GM12878 (cell line): ENCODE measurements around the gene NUP214. TPM values are rescaled to one million over a fixed set of nuclear protein-coding genes. Genes with fewer than 3 reads are reported as not detected.
A peak's percentile ranks its signal among the peaks of the same experiment; 100 is the strongest.

Experiments
- ATAC-seq: fragments of 200-7000 bp; cut with Tn5 transposase; 3 replicates; pipeline ENCODE4 v1.9.1; 2020; ENCODE audit warnings: mild to moderate bottlenecking, moderate library complexity
- BruUV-seq: library from RNA; stranded (reverse); fragments of 400-500 nt; replicated peaks from 2 replicates; lab custom pipeline; 2021; lab: Mats Ljungman, UMichigan
- CTCF ChIA-PET: fragments of 300-600 bp; sonication (Branson Sonifier 250); formaldehyde crosslinking; extraction: SDS; loops from one replicate; lab custom pipeline; 2021; ENCODE audit warnings: inconsistent platforms; lab: Yijun Ruan, JAX
- POLR2A ChIA-PET: fragments of 350-600 bp; formaldehyde crosslinking; extraction: SDS; loops from one replicate; lab custom pipeline; 2021; ENCODE audit warnings: inconsistent platforms; lab: Charles Lee
- RAD21 ChIA-PET: fragments of 300-600 bp; sonication (Branson Sonifier 250); formaldehyde crosslinking; loops from one replicate; lab custom pipeline; 2023; ENCODE audit warnings: antibody characterized with exemption; ENCODE audit not compliant: unreplicated experiment; lab: Charles Lee
- SMC1A ChIA-PET: fragments of 300-600 bp; sonication (Branson Sonifier 250); formaldehyde crosslinking; loops from one replicate; lab custom pipeline; 2023; ENCODE audit not compliant: unreplicated experiment, uncharacterized antibody; lab: Charles Lee
- DNase-seq: peaks from one replicate; pipeline ENCODE4 v3.0.0-alpha.2; 2011; ENCODE audit warnings: low read depth, low spot score
- FAIRE-seq: peaks from 3 replicates; lab custom pipeline; 2011; peaks lifted over from hg19 to GRCh38; lab: Jason Lieb, UNC
- H2AFZ ChIP-seq: 2 replicates; pipeline ENCODE4 v1.6.0; 2011; ENCODE audit warnings: low read depth, low read length, control low read depth; ENCODE audit not compliant: control insufficient read depth
- H3K27ac ChIP-seq: 2 replicates; pipeline ENCODE4 v1.5.1; 2011; ENCODE audit warnings: control low read depth; ENCODE audit not compliant: control insufficient read depth, insufficient read depth
- H3K27me3 ChIP-seq, 2 experiments: replicated peaks in 1 of 2; 2 replicates each; pipeline versions ENCODE4 v1.6.0 to v1.6.1; 2011; ENCODE audit warnings: low read length in 1 of 2; ENCODE audit not compliant: control insufficient read depth in 2 of 2, insufficient read depth in 2 of 2
- H3K36me3 ChIP-seq, 2 experiments: 2 replicates each; pipeline ENCODE4 v1.5.1; 2011; ENCODE audit warnings: low read length in 1 of 2; ENCODE audit not compliant: control insufficient read depth in 2 of 2, insufficient read depth in 2 of 2
- H3K4me1 ChIP-seq: 2 replicates; pipeline ENCODE4 v1.6.1; 2011; ENCODE audit warnings: mild to moderate bottlenecking, low read length, moderate library complexity, mixed read lengths; ENCODE audit not compliant: control insufficient read depth, insufficient read depth
- H3K4me2 ChIP-seq: 2 replicates; pipeline ENCODE4 v1.6.0; 2011; ENCODE audit warnings: control low read depth; ENCODE audit not compliant: control insufficient read depth, insufficient read depth
- H3K4me3 ChIP-seq: fragments of 200-600 bp; sonication (generic); 2 replicates; pipeline ENCODE4 v1.5.1; 2016
- H3K79me2 ChIP-seq: 2 replicates; pipeline ENCODE4 v1.6.0; 2011; ENCODE audit warnings: low read length; ENCODE audit not compliant: control insufficient read depth, insufficient read depth
- H3K9ac ChIP-seq: 2 replicates; pipeline ENCODE4 v1.8.0; 2011; ENCODE audit warnings: low read length, control low read depth, mixed read lengths; ENCODE audit not compliant: control insufficient read depth, insufficient read depth
- H3K9me3 ChIP-seq: replicated peaks from 3 replicates; pipeline ENCODE4 v1.5.1; 2011; ENCODE audit warnings: mild to moderate bottlenecking, low read length; ENCODE audit not compliant: control insufficient read depth, insufficient read depth
- H4K20me1 ChIP-seq: 2 replicates; pipeline ENCODE4 v1.6.0; 2011; ENCODE audit not compliant: control insufficient read depth, insufficient read depth
- BHLHE40 ChIP-seq, 2 experiments: fragments of 450-650 bp in 1 of 2; IDR thresholded peaks; 2 replicates each; pipeline ENCODE4 v1.6.1; 2011 to 2017; ENCODE audit warnings: low read depth in 2 of 2, borderline replicate concordance in 1 of 2, improper control_type of control experiment in 1 of 2, low read length in 1 of 2, mild to moderate bottlenecking in 1 of 2
- CHD4 ChIP-seq: fragments of 200-600 bp; sonication (generic); IDR thresholded peaks from 2 replicates; pipeline ENCODE4 v1.6.1; 2016; ENCODE audit warnings: mild to moderate bottlenecking
- CTCF ChIP-seq, 3 experiments: IDR thresholded peaks in 2 of 3; conservative IDR thresholded peaks in 1 of 3; 2 replicates each; pipeline ENCODE4 v1.5.1; 2011; ENCODE audit warnings: low read depth in 3 of 3, low read length in 3 of 3, mild to moderate bottlenecking in 3 of 3, control low read depth in 2 of 3, moderate library complexity in 2 of 3, inconsistent platforms in 1 of 3, mixed read lengths in 1 of 3; ENCODE audit not compliant: control insufficient read depth in 2 of 3, insufficient read depth in 1 of 3; ENCODE audit errors: extremely low read depth in 1 of 3
- HCFC1 ChIP-seq: fragments of 150-350 bp; IDR thresholded peaks from 2 replicates; pipeline ENCODE4 v1.6.1; 2014; ENCODE audit warnings: low read length
- HDAC6 ChIP-seq: fragments of 200-600 bp; sonication (generic); IDR thresholded peaks from one replicate; pipeline ENCODE4 v1.8.0; 2017; ENCODE audit warnings: antibody characterized with exemption; ENCODE audit not compliant: unreplicated experiment
- IKZF2 ChIP-seq, 2 experiments: fragments of 450-650 bp; IDR thresholded peaks; 2 replicates each; pipeline ENCODE4 v1.6.1; 2017; ENCODE audit warnings: mild to moderate bottlenecking in 2 of 2, moderate library complexity in 2 of 2
- LARP7 ChIP-seq: fragments of 450-650 bp; IDR thresholded peaks from 2 replicates; pipeline ENCODE4 v1.6.1; 2017; ENCODE audit warnings: mild to moderate bottlenecking
- PKNOX1 ChIP-seq: fragments of 450-650 bp; IDR thresholded peaks from 2 replicates; pipeline ENCODE4 v1.6.1; 2016; ENCODE audit warnings: mild to moderate bottlenecking
- RB1 ChIP-seq: fragments of 450-650 bp; formaldehyde crosslinking; IDR thresholded peaks from 2 replicates; pipeline ENCODE4 v1.6.1; 2017; ENCODE audit warnings: mild to moderate bottlenecking, borderline replicate concordance
- SMAD5 ChIP-seq: IDR thresholded peaks from 2 replicates; pipeline ENCODE4 v1.6.1; 2016; ENCODE audit warnings: antibody characterized with exemption, low read depth
- TBL1XR1 ChIP-seq: IDR thresholded peaks from 2 replicates; pipeline ENCODE4 v1.6.1; 2012; ENCODE audit warnings: low read depth, low read length, improper control_type of control experiment
- TCF3 ChIP-seq: IDR thresholded peaks from 2 replicates; pipeline ENCODE4 v1.6.1; 2012; ENCODE audit warnings: low read depth, mild to moderate bottlenecking, low read length, borderline replicate concordance; ENCODE audit not compliant: insufficient read depth
- TCF7 ChIP-seq: IDR thresholded peaks from 2 replicates; pipeline ENCODE4 v1.6.1; 2014; ENCODE audit warnings: antibody characterized with exemption, borderline replicate concordance
- ZBED1 ChIP-seq: IDR thresholded peaks from 2 replicates; pipeline ENCODE4 v1.6.1; 2016; ENCODE audit warnings: borderline replicate concordance
- ZNF24 ChIP-seq: fragments of 450-650 bp; IDR thresholded peaks from 2 replicates; pipeline ENCODE4 v1.6.1; 2017; ENCODE audit warnings: antibody characterized with exemption, mild to moderate bottlenecking
- ZNF592 ChIP-seq: fragments of 450-650 bp; IDR thresholded peaks from 2 replicates; pipeline ENCODE4 v1.6.1; 2017; ENCODE audit warnings: mild to moderate bottlenecking, moderate library complexity
- WGBS: methylation state at CpG from one replicate; pipeline ENCODE4 v1.1.6; 2016; ENCODE audit warnings: low lambda C conversion rate; ENCODE audit not compliant: insufficient replicate concordance, insufficient coverage; ENCODE audit errors: missing lambda C conversion rate; 5-methylcytosine and 5-hydroxymethylcytosine counted together
- in situ Hi-C: fragments of 300-500 bp; cut with MboI; formaldehyde crosslinking; loops from 9 replicates; pipeline ENCODE4 v1.14.3; 2018; ENCODE audit warnings: mixed read lengths
- intact Hi-C: fragments of 100-400 bp; cut with micrococcal nuclease; formaldehyde crosslinking; loops from one replicate; pipeline ENCODE4 v1.14.2; 2022; ENCODE audit not compliant: unreplicated experiment
- polyA plus RNA-seq, 11 experiments: library from polyadenylated mRNA; depleted of rRNA in 4 of 11; unstranded in 6 of 11; stranded (reverse) in 5 of 11; fragments of >200 nt; fragmentation: Nextera tagmentation in 4 of 11; fragmentation: Illumina TruSeq in 1 of 11; extraction: Ambion mirVana in 4 of 11; extraction: Trizol in 1 of 11; gene quantifications; 1 replicate in 1 of 11; 2 replicates in 10 of 11; pipeline versions ENCODE4 v1.2.1 to v1.2.3, GENCODE V29; 2011 to 2016; ENCODE audit warnings: inconsistent platforms in 2 of 11, missing spikeins in 2 of 11, low read depth in 1 of 11
- total RNA-seq, 4 experiments: library from RNA; depleted of rRNA in 3 of 4; stranded (reverse); fragments of >200 nt in 3 of 4; fragmentation: Illumina TruSeq in 1 of 4; extraction: Trizol in 1 of 4; gene quantifications; 2 replicates each; pipeline versions ENCODE4 v1.2.1 to v1.2.3, GENCODE V29; 2013 to 2021

The NUP214 gene
- total and polyA plus RNA-seq, 10 of the 15 experiments (the other 5 are each of a cell fraction or from before 2014, with no cell fraction given): 11.7 to 53.8 (median 17.6) TPM

DNA sequence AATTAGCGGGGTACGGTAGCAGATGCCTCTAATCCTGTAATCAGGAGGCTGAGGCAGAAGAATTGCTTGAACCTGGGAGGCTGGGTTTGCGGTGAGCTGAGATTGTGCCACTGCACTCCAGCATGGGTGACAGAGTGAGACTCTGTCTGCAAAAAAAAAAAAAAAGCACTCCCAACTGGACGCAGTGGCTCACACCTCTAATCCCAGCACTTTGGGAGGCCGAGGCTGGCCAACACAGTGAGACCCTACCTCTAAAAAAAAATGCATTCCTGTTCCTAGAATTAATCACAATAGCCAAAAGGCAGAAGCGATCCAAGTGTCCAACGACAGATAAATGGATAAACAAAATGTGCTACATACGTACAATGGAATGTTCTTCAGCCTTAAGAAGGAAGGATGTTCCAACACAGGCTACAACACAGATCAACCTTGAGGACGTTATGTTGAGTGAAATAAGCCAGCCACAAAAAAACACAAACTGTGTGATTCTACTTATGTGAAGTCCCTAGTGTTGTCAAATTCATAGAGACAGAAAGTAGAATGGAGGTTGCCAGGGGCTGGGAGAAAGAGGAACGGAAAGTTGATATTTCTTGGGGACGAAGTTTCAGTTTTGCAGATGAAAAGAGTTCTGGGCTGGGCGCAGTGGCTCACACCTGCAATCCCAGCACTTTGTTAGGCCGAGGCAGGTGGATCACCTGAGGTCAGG, 137.1 kb downstream of the NUP214 start:
- ChIA-PET CTCF (interaction anchor here (1.7 kb wide), 1 partner anchor 9 kb away, joined by 3 read pairs; no protein-coding TSS in a partner anchor), SMC1A (interaction anchor here (1.0 to 1.4 kb wide), 3 partner anchors 9 to 16 kb away, joined by 3 to 5 read pairs (median 3); no protein-coding TSS in a partner anchor), RAD21 (interaction anchor here (2.8 kb wide), 1 partner anchor 10 kb away, joined by 13 read pairs; no protein-coding TSS in a partner anchor), POLR2A (interaction anchor here (0.6 to 2.5 kb wide), 5 partner anchors 8 to 85 kb away, joined by 3 to 12 read pairs (median 5); no protein-coding TSS in a partner anchor)
- Histone ChIP-seq H3K9ac (no peak overlapping the region), H3K27me3 (no peaks in the 10 kb centered on the region), H3K4me3 (no peak overlapping the region), H3K9me3 (no peaks in the 10 kb centered on the region), H2AFZ (no peak overlapping the region), H3K4me2 (peak overlapping the region; percentile 31), H3K27ac (peak overlapping the region; percentile 66), H4K20me1 (no peaks in the 10 kb centered on the region), H3K36me3 (peaks cover 20 to 35% of the 10 kb centered on the region in 2 experiments), H3K4me1 (peaks cover 24% of the 10 kb centered on the region), H3K79me2 (peaks cover 43% of the 10 kb centered on the region)
- WGBS: 46% methylated on average over 13 of the region's 13 CpGs
- in situ Hi-C loops (loop anchor here (10.0 to 25.0 kb wide), 3 partner anchors 462 to 1875 kb away; partner anchors contain the start of genes C9orf78 and USP20), intact Hi-C loops (no loop called here)
- peak; percentile 93 for FAIRE-seq
- no TSS peak for BruUV-seq
- peak; percentile 92 for ATAC-seq
- DNase-seq: no peak
- TF ChIP-seq ZBED1: no peak
- peak; percentile 98 for TF ChIP-seq IKZF2 (IDR thresholded peaks at IDR 0.05)
- no peak for TF ChIP-seq ZNF592
- TF ChIP-seq SMAD5: no peak
- no peak for TF ChIP-seq TCF3
- TF ChIP-seq RB1: no peak
- TF ChIP-seq CHD4: no peak
- TF ChIP-seq TCF7: peak; percentile 58; the same call in 1 of the 2 replicates
- 0 out of 2 replicates have a peak, but pooled peaks have one; percentile 16 for TF ChIP-seq PKNOX1
- no peak for TF ChIP-seq CTCF (IDR thresholded peaks at IDR 0.05 in 2 of 3, conservative IDR thresholded peaks at IDR 0.05 in 1 of 3; ENCODE audit: control insufficient read depth in 2 of 3, extremely low read depth in 1 of 3, insufficient read depth in 1 of 3, low read depth in 3 of 3, low read length in 3 of 3)
- no peak for TF ChIP-seq HDAC6
- no peak for TF ChIP-seq LARP7
- no peak for TF ChIP-seq TBL1XR1
- no peak for TF ChIP-seq ZNF24
- no peak for TF ChIP-seq HCFC1
- TF ChIP-seq BHLHE40 (IDR thresholded peaks at IDR 0.05; ENCODE audit: borderline replicate concordance in 1 of 2, low read depth in 2 of 2, low read length in 1 of 2): peak; percentile 26 to 70; a peak in 1 of 4 replicates
